Effector memory CD8-positive, alpha-beta T cell (primary cell): ENCODE data around the gene SSBP4.
"Not testable (repeated sequence)": the region's sequence is repeated elsewhere in the genome, so short reads cannot be mapped to it uniquely, and the experiment has no call there.

Source experiments
- ATAC-seq: fragments of 150-1000 bp; cut with Tn5 transposase; replicated peaks from 2 replicates; pipeline ENCODE4 v1.10.0; 2021; ENCODE audit warnings: mild to moderate bottlenecking, moderate library complexity
- DNase-seq, 3 experiments: peaks; one replicate each; pipeline ENCODE4 v3.0.0; 2021
- H3K27ac Mint-ChIP-seq, 2 donors: one replicate each; pipeline ENCODE4 v1.8.0; 2022; ENCODE audit warnings: mild to moderate bottlenecking in 2 of 2, mixed read lengths in 2 of 2, moderate library complexity in 2 of 2
- H3K27me3 Mint-ChIP-seq, 2 donors: one replicate each; pipeline ENCODE4 v1.8.0; 2022; ENCODE audit warnings: mixed read lengths in 2 of 2
- H3K36me3 Mint-ChIP-seq: one replicate; pipeline ENCODE4 v1.8.0; 2022; ENCODE audit warnings: mild to moderate bottlenecking, moderate library complexity, mixed read lengths; ENCODE audit not compliant: insufficient read depth
- H3K4me1 Mint-ChIP-seq, 2 donors: one replicate each; pipeline ENCODE4 v1.8.0; 2022; ENCODE audit warnings: low read depth in 2 of 2, mixed read lengths in 2 of 2
- H3K4me3 Mint-ChIP-seq, 2 donors: one replicate each; pipeline ENCODE4 v1.8.0; 2022; ENCODE audit warnings: mild to moderate bottlenecking in 2 of 2, mixed read lengths in 2 of 2, moderate library complexity in 2 of 2
- H3K9me3 Mint-ChIP-seq, 2 donors: one replicate each; pipeline ENCODE4 v1.8.0; 2022; ENCODE audit warnings: mixed read lengths in 2 of 2

Gene SSBP4

GRCh38 chr19:18401580-18402112 lies 17.6 kb upstream of the SSBP4 start:
- DNase-seq, result no peak
- H3K36me3 Mint-ChIP-seq, result peaks cover 7% of the 10 kb centered on the region

GRCh38 chr19:18402455-18403248 lies 16.5 kb upstream of the SSBP4 start:
- not testable (repeated sequence) for H3K27ac Mint-ChIP-seq, DNase-seq, H3K4me3 Mint-ChIP-seq, ATAC-seq, H3K4me1 Mint-ChIP-seq, H3K9me3 Mint-ChIP-seq, H3K36me3 Mint-ChIP-seq
- H3K27me3 Mint-ChIP-seq, result peaks cover 9 to 18% of the 10 kb centered on the region in 2 donors

More at GRCh38 chr19:18401580-18402112, 17.6 kb upstream of the SSBP4 start:
- no peak overlapping the region for H3K4me3 Mint-ChIP-seq
- peaks cover 0 to 12% of the 10 kb centered on the region in 2 donors for H3K4me1 Mint-ChIP-seq
- H3K27ac Mint-ChIP-seq, result peak overlapping the region in 1 of 2 donors; percentile 39
- peak; percentile 54 for ATAC-seq
- no peaks in the 10 kb centered on the region for H3K9me3 Mint-ChIP-seq
- peaks cover 10 to 24% of the 10 kb centered on the region in 2 donors for H3K27me3 Mint-ChIP-seq

GRCh38 chr19:18405754-18406153 lies 13.4 kb upstream of the SSBP4 start:
- not testable (repeated sequence) for DNase-seq, ATAC-seq, H3K4me1 Mint-ChIP-seq, H3K4me3 Mint-ChIP-seq, H3K9me3 Mint-ChIP-seq, H3K27me3 Mint-ChIP-seq, H3K36me3 Mint-ChIP-seq, H3K27ac Mint-ChIP-seq

GRCh38 chr19:18406749-18407148 lies 12.4 kb upstream of the SSBP4 start:
- Mint-ChIP-seq H3K27ac (no peak overlapping the region), H3K27me3 (peaks cover 0 to 4% of the 10 kb centered on the region in 2 donors), H3K9me3 (no peaks in the 10 kb centered on the region)

GRCh38 chr19:18408053-18408476 lies 11.1 kb upstream of the SSBP4 start:
- DNase-seq (no peak), ATAC-seq (peak; percentile 31)
- Mint-ChIP-seq H3K27ac (no peak overlapping the region), H3K4me1 (peaks cover 3 to 7% of the 10 kb centered on the region in 2 donors), H3K36me3 (peaks cover 3% of the 10 kb centered on the region), H3K4me3 (no peak overlapping the region), H3K27me3 (no peaks in the 10 kb centered on the region), H3K9me3 (no peaks in the 10 kb centered on the region)

More at GRCh38 chr19:18406749-18407148, 12.4 kb upstream of the SSBP4 start:
- DNase-seq (no peak), ATAC-seq (no peak)
- Mint-ChIP-seq H3K36me3 (peaks cover 8% of the 10 kb centered on the region), H3K4me1 (peaks cover 4 to 7% of the 10 kb centered on the region in 2 donors), H3K4me3 (no peak overlapping the region)

GRCh38 chr19:18412610-18413239 lies 6.5 kb upstream of the SSBP4 start:
- no peak for DNase-seq
- no peak for ATAC-seq
- H3K27ac Mint-ChIP-seq, result peak overlapping the region in 1 of 2 donors; percentile 68
- H3K4me1 Mint-ChIP-seq, result peaks cover 28 to 41% of the 10 kb centered on the region in 2 donors
- peaks cover 17% of the 10 kb centered on the region for H3K36me3 Mint-ChIP-seq
- no peaks in the 10 kb centered on the region for H3K27me3 Mint-ChIP-seq
- peak overlapping the region in 1 of 2 donors; percentile 4 for H3K4me3 Mint-ChIP-seq
- H3K9me3 Mint-ChIP-seq, result no peaks in the 10 kb centered on the region

GRCh38 chr19:18414504-18415177 lies 4.6 kb upstream of the SSBP4 start:
- ATAC-seq, result peak; percentile 8
- Mint-ChIP-seq H3K36me3 (peaks cover 30% of the 10 kb centered on the region), H3K4me1 (peaks cover 40 to 54% of the 10 kb centered on the region in 2 donors), H3K9me3 (no peaks in the 10 kb centered on the region), H3K4me3 (peak overlapping the region; percentile 35 to 51), H3K27ac (peak overlapping the region; percentile 83 to 86), H3K27me3 (no peaks in the 10 kb centered on the region)
- DNase-seq, result no peak

- Mint-ChIP-seq H3K27ac (peak overlapping the region; percentile 83 to 86), H3K27me3 (no peaks in the 10 kb centered on the region), H3K4me1 (peaks cover 43 to 58% of the 10 kb centered on the region in 2 donors), H3K4me3 (peak overlapping the region; percentile 29 to 93), H3K36me3 (peaks cover 36% of the 10 kb centered on the region), H3K9me3 (no peaks in the 10 kb centered on the region)
- no peak for ATAC-seq
- DNase-seq, result no peak
Observed at GRCh38 chr19:18415178-18415867, 3.9 kb upstream of the SSBP4 start.

GRCh38 chr19:18416778-18417249 lies 2.4 kb upstream of the SSBP4 start:
- ATAC-seq, result peak; percentile 30
- peak overlapping the region; percentile 88 to 93 for H3K4me3 Mint-ChIP-seq
- H3K36me3 Mint-ChIP-seq, result peaks cover 39% of the 10 kb centered on the region
- H3K9me3 Mint-ChIP-seq, result no peaks in the 10 kb centered on the region
- no peaks in the 10 kb centered on the region for H3K27me3 Mint-ChIP-seq
- peak; percentile 65 to 73 (median 71) for DNase-seq
- H3K27ac Mint-ChIP-seq, result peak overlapping the region; percentile 90 to 97
- peaks cover 53 to 67% of the 10 kb centered on the region in 2 donors for H3K4me1 Mint-ChIP-seq

GRCh38 chr19:18417250-18418028 lies 1.8 kb upstream of the SSBP4 start:
- H3K4me3 Mint-ChIP-seq, result peak overlapping the region; percentile 88 to 93
- H3K9me3 Mint-ChIP-seq, result no peaks in the 10 kb centered on the region
- peaks cover 58 to 72% of the 10 kb centered on the region in 2 donors for H3K4me1 Mint-ChIP-seq
- H3K27me3 Mint-ChIP-seq, result no peaks in the 10 kb centered on the region
- H3K27ac Mint-ChIP-seq, result peak overlapping the region; percentile 97
- DNase-seq (no peak), ATAC-seq (no peak)
- peaks cover 45% of the 10 kb centered on the region for H3K36me3 Mint-ChIP-seq

GRCh38 chr19:18418029-18418482 lies 1.1 kb upstream of the SSBP4 start:
- H3K4me3 Mint-ChIP-seq, result peak overlapping the region; percentile 88 to 93
- H3K27me3 Mint-ChIP-seq, result no peaks in the 10 kb centered on the region
- ATAC-seq (no peak), DNase-seq (no peak)
- peak overlapping the region; percentile 96 to 97 for H3K27ac Mint-ChIP-seq
- peaks cover 51% of the 10 kb centered on the region for H3K36me3 Mint-ChIP-seq
- peaks cover 65 to 77% of the 10 kb centered on the region in 2 donors for H3K4me1 Mint-ChIP-seq
- no peaks in the 10 kb centered on the region for H3K9me3 Mint-ChIP-seq
